Activated T-helper 1 cell treated with anti-CD3 and anti-CD28 coated beads, Interleukin-2, amount 50 U/mL, for 16 hours (primary cell): Measurements from ENCODE around the gene CCR9.
A peak's percentile ranks its signal among the peaks of the same experiment; 100 is the strongest.

Experiments used
- DNase-seq, 2 donors: peaks; one replicate each; pipeline ENCODE4 v3.0.0-alpha.2; 2020; ENCODE audit warnings: low read depth in 1 of 2, low spot score in 1 of 2

The CCR9 gene

DNA sequence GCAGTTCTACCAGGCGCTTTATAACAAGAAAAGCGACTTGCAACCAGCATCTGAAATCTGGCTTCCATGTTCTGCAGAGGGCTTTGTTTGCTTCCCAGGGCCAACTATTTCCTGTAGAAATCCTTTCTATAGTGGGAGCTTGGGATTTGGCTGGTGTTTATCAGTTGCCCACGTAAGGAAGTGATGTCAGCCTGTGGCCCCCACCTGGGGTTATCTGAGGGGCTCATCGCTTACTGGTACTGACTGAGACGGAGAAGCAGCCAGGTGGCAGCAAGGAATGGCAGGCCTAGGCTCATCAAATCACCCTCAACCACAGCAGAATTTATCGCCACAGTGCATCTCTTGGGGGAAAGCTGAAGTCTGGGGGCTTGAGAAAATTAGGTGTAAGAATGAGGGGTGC lies 14.6 kb upstream of the CCR9 start:
- DNase-seq: no peak

DNA sequence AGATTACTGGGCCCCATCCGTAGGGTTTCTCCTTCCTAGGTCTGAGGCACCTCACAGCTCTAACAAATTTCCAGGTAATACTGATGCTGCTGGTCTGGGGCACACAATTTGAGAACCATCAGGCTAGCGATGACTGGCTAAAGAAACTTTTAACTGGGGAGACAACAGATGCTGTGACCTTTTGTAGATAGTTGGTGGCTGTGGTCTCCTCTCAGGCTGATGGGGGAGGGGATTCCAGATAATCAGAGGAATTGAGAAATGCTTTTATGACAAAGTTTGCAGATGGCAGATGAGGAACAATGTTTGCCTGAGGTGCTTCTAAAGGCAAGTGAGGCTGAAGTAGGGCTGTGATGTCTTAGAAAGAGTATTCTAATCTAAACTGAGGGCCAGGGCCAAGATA lies 13.8 kb upstream of the CCR9 start:
- DNase-seq: no peak

DNA sequence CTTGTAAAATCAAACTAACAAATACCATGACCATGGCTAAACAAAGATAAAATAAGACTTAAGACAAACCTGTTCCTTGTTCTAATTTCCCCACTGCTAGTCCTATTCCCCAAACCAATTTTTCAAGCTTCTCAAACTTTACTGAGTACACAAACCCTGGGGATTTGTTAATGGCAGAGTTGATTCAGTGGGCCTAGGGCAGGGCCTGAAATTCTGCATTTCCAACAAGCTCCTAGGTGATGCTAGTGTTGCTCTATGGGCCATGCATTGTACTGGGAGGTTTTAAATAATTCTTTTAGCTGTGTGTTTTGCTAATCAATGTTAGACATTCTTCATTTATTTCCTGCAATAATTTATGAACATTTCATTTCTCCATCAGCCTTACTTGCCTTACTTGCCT lies 13.3 kb upstream of the CCR9 start:
- DNase-seq: no peak

DNA sequence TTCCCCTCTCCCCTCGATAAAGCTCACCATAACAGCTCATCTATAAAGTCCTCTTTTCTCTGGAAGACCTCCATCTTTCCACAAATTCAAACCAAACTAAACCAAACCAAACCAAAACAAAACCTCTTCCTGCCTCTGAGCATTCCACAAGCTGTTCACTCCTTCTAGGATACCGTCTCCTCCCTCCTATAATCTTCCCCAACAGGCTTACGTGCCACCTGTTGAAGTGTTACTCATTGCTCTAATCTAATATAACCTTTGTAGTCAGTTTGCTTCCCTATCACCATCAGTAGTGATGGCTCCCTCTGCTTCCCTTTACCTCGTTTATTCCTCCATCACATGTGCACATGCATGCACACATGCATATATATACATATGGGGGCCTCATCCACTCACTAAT lies 12.7 kb upstream of the CCR9 start:
- no peak for DNase-seq

DNA sequence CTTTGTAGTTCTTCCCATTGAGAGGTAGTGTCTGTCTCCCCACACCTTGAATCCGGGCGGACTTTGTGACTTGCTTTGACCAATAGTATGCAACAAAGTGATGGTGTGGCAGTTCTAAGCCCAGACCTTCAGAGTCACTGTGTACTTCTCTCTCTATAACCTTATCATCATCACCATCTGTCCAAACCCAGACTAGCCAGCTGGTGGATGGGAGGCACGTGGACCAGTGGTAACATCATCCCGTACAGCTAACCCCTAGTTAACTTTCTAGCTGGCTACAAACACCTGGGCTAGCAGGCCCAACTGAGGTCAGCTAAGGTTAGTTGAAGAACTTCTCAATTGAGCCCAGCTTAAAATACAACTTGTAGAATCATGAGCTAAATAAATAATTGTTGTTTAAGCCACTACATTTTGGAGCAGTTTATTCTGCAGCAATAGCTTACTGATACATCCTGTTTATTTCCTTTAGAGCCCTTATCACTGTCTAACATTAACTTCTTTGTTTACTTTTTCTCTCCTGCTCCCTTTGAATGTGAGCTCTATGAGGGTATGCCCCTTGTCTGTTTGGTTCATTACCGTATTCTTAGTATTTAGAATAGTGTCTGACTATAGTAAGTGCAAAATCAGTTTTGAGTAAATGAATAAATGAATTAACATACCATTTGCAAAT lies 11.5 kb upstream of the CCR9 start:
- no peak for DNase-seq

DNA sequence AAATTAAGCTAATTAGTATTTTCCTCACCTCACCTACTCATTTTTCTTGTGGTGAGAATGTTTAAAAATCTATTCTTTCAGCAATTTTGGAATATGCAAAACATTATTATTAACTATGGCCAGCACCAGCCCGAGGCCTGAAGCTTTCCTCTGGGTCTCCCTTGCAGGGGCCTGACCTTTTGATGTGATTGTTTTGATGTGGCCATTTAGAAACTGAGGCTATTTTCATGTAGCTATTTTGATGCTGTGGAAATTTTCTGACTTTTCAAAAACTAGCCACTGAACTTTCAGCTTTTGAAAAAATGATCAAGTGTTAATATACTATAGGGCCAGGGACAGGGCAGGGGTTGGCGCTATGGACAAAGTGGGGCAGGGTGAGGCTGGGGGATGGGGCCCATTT lies 8.2 kb upstream of the CCR9 start:
- DNase-seq: no peak

DNA sequence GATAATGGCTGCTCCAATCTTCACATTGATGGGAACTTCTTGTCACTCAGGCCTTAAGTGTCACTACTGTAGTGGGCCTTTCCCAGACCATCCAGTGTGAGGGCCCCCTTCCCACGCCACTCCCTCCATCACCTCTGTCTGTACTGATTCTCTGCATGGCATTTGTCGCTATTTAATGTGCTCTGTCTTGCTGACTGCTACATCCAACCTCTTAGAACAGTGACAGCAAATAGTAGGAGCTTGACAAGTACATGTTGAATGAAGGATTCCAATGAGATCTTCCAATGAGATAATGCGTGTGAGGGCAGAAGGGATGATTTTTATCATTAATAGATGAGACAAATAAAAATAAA lies 5.6 kb upstream of the CCR9 start:
- no peak for DNase-seq

DNA sequence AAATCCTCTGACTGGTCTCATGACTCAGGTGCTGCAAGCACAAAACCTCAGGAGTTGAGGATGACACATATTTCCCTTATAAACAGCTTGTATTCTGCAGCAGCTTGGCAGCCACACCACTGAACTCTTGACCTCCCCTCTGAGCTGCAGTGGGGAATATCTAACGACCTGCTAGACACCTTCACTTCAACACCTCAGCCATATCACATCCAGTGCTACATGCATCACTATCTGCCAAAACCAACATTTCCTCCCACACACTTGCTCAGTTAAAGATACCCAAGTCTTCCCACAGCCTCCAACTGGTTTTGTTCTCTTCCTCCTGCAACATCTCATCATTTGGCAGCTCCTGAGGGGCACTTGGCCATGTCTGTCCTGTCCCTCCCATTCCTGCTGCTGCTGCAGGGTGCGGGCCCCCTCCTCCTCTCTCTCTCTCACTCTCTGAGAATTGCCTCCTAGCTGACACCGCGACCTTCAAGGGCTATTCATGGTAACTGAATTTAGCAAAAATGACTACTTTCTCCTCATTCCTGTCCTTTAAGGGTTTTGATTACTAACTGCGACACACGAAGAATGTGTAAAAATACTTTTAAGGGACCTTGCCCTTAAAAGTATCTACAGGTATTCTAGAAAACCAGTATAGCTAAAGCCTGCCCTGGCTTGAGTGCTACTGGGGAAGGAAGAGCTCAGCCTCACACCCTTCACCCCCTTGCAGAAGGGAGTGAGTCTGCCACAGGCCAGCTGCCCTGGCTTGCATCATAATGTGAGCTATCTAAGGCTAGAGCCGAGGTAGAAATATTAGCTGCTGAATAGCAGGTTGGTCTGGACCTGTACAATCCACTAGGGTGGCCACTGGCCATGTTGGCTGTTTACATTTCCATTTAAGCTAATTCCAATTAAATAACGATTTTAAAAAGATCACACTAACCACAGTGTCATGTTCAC lies 5.0 kb upstream of the CCR9 start:
- peak in 1 of 2 donors; percentile 19 for DNase-seq

DNA sequence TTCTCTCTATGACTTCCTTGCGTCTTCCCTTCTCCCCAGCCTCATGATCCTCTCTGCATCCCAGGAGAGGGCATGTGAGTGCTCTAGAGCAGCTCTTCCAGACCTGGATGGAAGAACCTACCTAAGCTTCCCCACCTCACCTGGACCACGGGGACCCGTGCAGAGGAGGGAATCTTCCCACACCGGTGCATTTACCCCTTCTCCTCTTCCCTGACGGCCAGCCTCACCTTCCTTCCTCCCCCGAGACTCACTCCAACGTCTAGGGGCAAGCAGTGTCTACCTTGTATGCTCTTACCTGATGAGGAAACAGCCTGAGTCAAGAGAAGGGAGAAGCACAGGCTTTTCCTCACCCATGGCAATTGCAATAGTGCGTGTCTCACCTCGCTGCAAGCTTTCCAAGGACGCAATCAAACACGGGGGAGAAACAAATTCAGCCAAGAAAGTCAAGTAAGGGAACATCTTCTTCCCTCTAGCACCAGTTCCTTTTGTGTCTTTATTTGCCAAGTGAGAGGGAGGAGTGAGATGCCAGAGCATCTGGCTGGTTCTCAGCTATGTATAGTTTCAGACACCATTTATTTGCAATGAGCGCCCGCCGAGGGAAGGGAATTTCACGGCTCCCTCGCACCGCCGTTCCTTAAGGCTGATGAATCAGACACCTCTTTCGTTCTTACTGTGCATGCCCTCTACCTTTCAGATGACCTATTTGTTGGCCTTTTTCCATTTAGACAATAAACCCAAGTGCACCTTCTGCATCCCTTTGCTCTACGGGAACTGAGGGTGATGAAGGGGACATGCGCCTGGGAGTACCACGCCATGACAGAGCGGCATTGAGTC lies 1.8 kb upstream of the CCR9 start:
- no peak for DNase-seq

DNA sequence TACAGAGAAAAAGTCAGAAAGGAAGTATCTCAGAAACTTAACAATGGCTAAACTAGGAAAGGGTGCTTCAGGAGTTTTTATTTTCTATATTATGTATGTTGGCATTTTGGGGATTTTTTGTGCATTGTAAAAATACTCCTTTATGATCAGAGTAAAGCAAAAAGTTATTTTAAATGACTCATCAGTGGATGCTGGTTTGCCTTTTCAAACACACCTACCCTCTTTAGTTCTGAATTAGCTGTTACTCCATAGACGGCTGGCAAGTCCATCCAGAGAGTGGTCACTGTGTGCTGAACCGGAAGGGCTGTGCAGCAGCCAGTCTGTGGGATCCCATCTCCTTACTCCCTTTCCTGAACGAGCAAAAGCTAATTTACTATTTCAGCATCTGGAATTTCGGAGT lies 942 bp downstream of the CCR9 start:
- DNase-seq: no peak

DNA sequence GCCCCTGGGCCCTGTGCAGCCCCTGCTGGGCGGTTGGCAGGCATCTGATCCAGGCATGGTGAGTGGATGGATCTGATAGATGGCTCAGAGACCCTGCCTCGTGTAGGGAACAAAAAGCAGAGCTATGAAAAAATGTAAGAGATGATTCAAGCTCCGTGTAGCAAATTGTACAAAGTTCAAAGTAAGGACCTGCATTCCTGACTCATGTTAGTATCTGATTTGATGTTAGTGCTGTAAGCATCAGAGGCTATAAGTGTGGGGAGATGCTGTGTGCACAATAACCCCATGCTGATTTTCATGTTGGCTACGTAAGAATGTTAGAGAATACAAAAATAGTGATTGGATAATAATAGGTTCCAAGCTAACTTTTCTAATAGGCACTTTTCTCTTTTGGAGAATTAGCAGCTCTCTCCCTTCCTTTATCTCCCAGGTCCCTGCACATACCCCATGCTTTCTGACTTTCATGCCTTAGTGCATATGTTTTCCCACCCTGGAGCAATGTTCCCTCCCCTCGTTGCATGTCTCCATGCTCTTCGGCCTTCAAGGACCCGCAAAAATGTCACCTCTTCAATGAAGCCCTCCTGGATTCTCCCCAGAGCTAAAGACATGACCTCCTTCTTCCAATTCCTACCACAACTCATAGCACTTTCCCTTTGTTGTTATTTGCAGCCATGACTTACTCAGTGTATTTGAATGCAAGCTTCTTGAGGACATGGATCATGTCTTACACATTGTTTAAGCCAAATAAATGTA lies 1.6 kb downstream of the CCR9 start:
- no peak for DNase-seq

DNA sequence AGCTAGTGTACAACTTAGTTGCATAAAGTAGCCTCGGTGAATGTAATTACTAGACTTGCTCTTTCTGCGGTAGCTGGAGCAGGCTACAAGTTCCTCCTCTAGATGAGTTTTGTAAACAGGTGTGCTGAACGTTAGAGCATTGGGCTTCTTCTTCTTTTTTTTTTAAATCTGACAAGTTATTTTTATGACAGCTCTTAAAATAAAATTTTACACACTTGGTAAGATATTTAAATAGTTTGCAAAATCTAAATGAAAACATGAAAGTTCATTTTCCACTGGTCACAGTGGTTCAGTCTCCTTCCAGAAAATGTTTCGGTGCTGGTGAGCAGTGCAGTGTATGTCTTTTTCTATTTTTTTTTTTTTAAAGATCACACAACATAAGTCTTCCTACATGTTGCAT lies 3.0 kb downstream of the CCR9 start:
- no peak for DNase-seq

DNA sequence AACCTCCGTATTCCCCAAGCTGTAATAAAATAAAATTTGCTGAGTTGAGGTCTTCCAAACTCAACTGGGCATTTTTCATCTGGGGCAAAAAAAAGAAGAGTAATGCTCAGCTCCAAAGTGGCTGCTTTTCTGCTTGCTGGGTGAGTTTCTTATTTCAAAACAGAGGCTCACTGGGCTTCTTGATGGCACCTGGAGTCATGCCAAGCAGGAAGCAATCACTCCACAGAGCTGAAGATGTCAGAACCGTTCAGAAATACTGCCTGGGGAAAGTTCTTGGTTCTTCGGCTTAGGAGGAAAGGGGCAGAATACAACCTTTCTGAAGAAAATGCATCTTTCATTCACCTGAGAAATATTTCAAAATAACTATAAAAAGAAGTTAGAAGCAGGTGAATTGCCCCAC lies 4.1 kb downstream of the CCR9 start:
- DNase-seq: no peak

DNA sequence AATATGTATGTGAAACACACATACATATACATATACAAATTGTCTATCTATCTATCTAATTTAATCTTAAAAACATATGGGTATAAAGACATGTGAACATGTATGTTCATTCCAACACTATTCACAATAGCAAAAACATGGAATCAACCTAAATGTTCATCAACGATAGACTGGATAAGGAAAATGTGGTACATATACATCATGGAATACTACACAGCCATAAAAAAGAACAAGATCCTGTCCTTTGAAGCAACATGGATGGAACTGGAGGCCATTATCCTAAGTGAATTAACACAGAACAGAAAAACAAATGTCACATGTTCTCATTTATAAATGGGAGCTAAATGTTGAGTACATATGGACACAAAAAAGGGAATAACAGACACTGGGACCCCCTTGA lies 5.8 kb downstream of the CCR9 start:
- DNase-seq: no peak

DNA sequence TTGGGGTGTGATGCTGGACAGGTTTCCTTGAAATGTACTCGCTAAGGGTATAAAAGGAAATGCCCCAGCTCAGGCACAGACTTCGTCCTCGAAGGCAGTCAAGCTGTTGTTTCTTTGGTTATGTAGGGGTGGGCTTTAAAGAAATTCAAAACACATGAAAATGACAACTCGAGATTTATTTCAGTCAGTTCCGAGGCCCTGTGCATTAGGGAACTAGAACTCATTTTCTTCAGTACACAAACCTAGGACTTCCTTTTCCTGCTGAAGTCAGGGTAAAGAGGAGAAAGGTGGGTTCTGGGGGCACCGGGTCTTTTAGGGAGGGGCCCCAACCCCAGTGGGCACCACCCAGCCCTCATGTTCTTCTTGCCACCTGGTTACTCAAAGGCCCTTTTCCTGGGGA lies 7.7 kb downstream of the CCR9 start:
- no peak for DNase-seq

DNA sequence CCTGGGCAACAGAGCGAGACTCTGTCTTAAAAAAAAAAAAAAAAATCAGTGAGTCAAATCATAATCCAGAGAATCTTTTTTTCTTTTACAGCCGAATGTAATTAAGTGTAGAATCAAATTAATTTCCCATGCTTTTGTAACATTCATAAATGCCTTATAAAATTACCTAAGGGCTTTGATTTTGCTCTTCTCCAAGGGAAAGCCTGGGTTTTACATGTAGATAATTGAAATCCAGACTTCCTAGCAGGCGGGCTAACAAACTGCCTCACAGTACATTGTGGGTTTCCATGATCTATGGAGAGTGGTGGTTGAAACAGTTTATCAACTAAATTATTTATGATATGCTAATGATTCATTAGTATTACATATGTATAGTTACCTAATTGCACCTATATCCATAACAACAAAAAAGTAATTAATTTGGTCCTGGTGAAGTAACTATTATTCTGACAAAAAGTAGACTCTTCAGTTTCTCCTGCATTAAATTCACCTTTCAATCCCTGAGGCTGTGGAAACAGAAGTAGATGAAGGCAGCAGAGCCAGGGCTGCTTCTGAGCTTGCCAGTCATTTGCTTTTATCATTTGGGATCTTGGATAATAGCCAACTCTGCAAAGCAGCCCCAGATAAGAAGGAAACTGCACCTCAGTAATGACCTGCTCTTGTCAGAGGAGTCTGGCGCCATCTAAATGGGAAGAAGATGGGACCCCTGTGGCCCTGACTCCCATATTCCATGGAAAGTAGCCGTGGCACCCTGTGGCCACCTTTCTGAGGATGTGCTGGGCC lies 9.5 kb downstream of the CCR9 start:
- no peak for DNase-seq

DNA sequence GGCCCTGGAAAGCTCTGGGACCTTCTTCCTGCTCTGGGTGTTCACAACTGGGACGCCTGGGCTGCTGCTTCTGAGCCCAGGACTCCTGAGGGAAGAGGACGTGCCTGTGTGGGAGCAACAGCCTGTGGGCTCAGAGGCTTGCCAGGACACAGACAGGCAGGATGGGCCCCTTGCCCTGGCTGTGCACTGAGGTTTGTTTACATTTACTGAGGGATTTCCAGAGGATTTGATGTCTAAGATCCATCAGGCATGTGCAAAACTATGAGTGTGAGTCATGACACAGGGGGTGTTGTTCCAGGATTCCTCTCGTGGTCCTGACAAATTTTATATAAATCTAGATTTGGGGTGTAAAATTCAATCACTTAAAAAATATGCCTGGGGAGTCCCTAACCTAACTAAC lies 10.6 kb downstream of the CCR9 start:
- no peak for DNase-seq

DNA sequence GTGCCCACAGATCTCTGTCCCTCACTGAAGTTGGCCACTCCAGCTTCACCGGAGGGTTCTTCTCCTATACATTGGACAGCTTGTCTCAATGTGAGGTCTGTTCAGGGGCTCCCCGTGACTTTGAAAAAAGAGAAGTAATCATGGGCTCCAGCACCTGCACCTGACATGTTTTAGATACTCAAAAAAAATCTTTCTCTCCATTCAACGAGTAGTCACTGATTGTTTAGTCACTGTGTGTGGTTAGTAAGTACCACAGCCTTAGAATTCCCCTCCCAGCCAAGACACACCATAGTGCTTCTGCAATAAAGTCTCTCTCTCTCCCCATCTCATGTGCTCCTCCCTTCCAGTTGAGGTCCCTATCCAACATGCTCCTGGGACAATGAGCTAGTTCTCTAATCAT lies 18.6 kb downstream of the CCR9 start:
- no peak for DNase-seq

DNA sequence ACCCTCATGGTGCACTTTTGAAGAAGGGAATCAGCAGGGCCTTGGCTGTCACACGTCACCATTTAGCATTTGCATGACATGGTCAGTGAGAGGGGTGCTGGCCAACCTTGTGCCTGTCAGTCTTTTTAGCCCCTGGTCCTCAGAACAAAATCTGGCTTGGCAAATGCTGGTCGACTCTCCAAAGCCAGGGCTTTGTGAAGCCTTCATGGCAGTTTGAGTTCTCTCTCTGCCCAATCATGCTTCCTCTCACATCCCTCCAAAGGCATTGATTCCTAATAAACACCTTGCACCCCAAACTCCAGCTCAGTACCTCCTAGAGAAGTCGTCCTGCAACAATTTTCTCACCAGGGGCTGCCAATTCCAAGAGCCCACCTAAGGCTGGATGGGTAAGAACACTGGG lies 19.4 kb downstream of the CCR9 start:
- DNase-seq: no peak

DNA sequence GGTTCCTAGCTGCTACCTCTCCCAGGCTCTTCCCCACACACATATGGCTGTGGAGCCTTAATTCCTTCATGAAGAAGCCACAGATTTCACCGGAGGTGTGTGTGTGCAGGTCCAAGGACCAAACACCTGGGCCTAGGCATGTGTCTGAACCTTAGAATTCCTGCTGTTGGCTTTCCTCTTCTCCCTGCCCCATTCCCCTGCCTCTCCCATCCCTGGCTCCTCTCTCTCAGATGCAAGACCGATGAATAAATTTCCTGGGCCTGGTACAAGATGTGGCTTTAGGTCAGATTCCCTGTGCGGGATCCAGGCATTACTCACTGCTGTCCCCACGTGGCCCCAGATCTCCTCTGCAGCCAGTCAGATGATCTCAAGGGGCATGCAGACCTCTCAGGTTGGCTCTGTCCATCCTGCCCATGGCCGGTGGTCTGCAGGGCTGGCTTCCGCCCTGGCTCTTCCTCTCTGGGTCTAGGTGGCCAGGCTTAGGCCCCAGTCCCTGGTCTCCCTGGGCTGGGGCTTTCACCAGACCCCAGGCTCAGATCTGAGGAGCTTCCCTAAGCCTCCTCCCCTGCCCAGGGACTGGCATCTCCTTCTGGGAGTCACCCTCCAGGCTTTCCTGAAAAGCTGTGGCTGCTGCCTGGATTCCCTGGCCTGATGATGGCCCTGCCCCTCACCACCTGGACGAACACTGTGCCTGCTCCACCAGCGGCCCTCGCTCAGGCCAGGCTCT lies 20.5 kb downstream of the CCR9 start:
- no peak for DNase-seq
